Limb (tissue), 2 donors: ENCODE results near the gene MTG1.
A peak's percentile ranks its signal among the peaks of the same experiment; 100 is the strongest.
"Not testable (repeated sequence)": the region's sequence is repeated elsewhere in the genome, so short reads cannot be mapped to it uniquely, and the experiment has no call there.

Experiments
- DNase-seq, 2 donors: peaks; one replicate each; pipeline ENCODE4 v3.0.0-alpha.2; 2016; ENCODE audit errors: extremely low spot score in 2 of 2

MTG1 gene

DNA sequence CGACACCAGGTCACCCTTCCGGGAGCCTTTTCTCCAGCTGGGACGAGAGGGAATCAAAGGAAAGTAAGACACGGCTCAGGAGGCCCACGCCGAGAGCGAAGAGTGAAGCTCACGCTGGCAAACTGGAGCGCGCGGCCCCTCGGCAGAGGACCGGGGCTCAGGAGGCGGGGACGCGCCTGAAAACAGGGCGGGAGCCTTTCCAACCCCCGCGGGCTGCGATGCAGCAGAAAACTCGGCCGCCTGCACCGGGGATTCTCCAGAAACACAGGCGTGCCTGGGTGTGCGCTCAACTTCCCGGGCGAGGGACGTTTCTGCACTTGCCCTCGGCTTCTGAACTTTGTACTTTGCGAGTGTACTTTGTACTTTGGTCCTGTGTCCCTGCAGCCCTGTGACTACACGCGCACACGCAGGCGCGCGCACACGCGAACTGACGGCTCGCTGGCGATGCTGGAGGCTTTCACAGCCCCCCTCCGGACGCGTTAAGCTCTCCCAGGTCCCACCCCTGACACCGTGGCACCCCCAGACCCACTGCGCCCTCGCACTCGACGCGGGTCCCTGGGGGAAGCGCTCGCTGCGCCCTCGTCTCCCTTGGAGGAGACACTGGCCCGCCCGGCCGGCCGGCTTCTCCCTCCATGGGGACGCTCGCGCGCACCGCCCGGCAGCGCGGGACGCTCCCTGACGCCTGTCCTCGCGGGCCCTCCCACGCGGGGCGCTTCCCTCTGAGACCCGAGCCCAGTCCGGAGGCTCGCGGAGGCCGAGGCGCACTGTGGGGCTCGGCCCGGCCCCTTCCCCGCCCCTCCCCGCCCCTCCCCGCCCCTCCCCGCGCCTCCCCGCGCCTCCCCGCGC is 15.5 kb upstream of the MTG1 start:
- peak; percentile 58 to 80 for DNase-seq

DNA sequence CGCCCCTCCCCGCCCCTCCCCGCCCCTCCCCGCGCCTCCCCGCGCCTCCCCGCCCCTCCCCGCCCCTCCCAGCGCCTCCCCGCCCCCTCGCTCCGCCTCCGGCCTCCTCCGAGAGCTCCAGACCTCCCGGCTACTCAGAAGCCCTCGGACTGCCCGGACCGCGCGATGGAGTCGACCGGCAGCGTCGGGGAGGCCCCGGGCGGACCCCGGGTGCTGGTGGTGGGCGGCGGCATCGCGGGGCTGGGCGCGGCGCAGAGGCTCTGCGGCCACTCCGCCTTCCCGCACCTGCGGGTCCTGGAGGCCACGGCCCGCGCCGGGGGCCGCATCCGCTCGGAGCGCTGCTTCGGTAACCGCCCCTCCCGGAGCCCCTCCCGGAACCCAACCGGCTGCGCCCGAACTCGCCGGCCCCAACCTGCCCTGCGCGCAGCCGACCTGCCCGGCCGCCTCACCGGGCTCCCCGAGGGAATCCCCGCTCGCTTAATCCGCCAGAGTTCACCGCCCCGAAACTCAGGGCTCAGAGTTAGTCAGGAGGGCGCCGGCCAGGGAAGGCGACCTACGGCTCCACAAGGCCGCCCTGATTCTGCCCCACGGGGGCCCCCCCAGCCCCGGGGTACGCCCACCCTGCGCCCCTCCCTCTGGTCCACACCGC is 14.7 kb upstream of the MTG1 start, which contains the start of gene PAOX:
Gene PAOX, plus strand, starts transcription at position 111 of the 649 bp plus-strand sequence. Its CDS starts 55 bp downstream, at position 166.
- peak in 1 of 2 donors; percentile 77 for DNase-seq

DNA sequence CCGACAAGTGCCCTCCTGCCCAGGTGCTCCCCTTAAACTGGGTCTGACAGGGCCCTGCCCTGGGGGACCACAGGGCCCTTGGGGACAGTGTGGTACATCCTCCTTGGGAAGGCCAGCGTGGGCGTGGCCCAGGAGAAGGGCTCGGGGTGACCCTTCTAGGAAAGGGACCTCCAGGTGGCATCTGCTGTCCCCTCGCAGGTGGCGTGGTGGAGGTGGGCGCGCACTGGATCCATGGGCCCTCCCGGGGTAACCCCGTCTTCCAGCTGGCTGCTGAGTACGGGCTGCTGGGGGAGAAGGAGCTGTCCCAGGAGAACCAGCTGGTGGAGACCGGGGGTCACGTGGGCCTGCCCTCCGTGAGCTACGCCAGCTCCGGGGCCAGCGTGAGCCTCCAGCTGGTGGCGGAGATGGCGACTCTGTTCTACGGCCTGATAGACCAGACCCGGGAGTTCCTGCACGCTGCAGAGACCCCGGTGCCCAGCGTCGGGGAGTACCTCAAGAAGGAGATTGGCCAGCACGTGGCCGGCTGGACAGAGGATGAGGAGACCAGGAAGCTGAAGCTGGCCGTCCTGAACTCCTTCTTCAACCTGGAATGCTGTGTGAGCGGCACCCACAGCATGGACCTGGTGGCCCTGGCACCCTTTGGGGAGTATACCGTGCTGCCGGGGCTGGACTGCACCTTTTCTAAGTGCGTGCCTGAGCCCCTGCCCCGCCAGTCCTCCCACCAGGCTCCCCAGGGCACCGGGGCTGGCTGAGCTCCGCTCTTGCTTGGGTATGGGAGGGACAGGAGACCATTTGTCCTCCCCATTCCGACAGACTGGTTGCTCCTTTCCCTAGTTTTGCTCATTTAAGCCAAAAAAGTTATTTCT is 13.9 kb upstream of the MTG1 start:
- no peak for DNase-seq

DNA sequence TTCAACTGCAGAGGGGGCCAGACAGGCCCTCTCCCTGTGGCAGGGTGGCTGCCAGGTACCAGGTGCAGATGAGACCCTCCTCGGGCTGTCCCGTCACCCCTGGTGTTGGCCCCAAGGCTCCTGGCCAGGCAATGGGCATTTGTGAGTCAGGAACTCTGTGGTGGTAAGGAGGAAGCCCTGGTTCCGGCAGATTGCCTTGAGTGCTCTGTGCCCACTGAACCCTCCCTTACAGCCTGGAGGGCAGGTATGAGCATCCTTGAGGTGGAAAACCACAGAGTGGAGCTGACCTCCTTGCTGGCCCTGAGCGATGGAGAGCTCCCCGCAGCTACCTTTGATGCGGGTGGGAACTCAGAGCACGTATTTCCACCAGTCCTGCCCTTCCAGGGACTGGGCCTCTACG is 12.9 kb upstream of the MTG1 start:
- DNase-seq: no peak

DNA sequence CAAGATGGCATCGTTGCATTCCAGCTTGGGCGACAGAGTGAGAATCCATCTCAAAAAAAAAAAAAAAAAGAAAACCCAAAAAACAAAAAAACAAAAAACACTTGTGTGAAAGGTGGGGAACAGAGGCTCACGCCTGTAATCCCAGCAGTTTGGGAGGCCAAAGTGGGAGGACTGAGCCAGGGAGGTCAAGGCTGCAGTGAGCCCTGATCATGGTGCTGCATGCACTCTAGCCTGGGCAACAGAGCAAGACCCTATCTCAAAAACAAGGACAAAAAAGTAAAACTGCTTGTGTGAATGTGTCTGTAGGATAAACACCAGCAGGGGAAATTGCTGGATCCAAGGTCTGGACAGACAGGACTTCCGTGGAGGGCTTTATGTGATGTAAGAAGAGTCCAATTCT is 10.4 kb upstream of the MTG1 start:
- no peak for DNase-seq

DNA sequence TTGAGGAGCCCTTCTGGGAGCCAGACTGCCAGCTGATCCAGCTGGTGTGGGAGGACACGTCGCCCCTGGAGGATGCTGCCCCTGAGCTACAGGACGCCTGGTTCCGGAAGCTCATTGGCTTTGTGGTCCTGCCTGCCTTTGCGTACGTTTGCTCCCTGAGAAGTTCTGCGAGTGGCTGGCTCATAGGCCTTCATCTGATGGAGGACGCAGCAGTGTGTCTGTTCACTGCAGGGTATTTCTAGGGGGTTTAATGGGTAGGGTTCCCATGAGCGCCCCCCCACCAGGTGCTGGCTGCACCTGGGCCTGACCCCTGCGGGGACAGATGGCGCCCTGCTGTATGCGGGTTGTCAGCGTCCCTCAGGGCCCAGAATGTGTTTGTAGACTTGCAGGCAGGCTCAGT is 9.9 kb upstream of the MTG1 start:
- DNase-seq: no peak

DNA sequence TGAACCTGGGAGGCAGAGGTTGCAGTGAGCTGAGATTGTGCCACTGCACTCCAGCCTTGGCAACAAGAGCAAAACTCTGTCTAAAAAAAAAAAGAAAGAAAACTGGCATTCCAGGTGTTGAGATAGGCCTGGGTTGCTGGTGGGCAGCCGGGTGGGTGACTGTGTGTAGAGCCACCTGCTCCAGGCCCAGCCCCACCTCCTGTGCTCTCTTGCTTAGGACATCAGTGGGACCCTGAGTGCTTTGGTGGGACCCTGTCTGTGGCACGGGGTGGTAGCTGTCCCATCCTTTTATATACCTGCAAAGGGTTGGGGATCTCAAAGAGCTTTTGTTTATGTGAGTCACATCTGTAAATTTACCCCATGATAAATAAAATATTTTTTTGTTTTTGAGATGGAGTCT is 8.7 kb upstream of the MTG1 start:
- DNase-seq: no peak

DNA sequence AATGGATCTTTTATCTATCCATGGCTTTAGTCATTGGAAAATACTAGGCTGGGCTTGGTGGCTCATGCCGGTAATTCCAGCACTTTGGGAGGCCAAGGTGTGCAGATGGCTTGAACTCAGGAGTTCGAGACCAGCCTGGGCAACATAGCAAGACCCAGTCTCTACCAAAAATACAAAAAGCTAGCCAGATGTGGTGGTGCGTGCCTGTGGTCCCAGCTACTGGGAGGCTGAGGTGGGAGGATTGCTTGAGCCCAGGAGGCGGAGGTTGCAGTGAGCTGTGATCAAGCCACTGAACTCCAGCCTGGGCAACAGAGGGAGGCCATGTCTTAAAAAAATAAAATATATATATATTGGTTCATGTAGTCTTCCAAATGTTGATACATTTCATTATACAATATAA is 7.0 kb upstream of the MTG1 start:
- DNase-seq: not testable (repeated sequence)

DNA sequence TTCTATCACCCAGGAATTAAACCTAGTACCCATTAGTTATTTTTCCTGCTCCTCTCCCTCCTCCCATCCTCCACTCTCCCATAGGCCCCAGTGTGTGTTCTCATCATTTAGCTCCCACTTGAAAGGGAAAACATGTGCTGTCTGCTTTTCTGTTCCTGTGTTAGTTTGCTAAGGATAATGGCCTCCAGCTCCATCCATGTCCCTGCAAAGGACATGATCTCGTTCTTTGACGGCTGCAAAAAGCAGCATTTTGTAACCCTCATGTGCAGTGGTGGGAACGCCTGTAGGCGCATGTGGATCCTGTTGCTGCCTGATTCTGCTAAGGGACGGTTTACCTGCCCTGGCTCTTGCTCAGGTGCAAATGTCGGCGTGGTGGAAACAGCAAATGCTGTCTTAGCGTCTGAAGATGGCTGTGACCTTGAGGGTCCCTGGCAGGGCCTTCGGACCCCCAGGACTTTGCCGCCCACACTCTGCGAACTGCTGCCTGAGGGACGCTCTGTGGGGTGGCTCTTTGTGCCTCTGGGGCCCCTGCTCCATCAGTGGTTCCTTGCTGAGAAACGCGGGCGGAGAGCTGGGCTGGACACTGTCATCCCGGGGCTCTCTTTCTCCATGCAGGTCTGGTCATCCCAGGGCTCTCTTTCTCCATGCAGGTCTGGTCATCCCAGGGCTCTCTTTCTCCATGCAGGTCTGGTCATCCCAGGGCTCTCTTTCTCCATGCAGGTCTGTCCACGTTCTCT is 5.6 kb upstream of the MTG1 start:
- no peak for DNase-seq

DNA sequence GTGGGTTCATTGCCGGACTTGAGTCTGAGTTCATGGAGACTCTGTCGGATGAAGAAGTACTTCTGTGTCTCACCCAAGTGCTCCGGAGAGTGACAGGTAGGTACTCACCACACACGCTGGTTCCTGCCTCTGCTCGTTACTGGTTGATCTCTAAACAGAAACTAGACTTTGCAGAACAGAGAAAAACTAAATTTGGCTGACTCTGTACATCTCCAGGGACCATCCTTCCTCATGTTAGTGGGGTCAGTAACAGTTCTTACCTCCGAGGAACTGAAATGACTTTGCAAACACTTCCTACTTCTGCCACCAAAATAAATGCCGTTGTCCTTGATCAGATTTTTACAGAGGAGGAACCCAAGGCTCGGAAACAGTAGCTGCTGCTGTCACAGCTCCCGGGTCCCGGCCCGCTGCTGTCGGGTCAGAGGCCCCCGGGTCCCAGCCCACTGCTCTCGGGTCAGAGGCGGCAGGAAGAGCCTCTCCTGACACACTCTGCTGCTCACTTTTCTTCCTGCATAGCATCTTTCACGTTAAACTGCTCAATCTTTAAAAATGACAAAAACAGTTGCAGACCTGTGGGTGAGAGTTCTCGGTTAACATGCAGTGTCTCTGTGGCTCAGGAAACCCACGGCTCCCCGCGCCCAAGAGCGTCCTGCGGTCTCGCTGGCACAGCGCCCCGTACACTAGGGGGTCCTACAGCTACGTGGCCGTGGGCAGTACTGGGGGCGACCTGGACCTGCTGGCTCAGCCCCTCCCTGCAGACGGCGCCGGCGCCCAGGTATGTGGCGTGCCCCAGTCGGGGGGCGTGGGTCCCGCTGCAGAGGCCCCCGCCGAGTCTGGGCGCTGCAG is 4.8 kb upstream of the MTG1 start:
- DNase-seq: no peak

DNA sequence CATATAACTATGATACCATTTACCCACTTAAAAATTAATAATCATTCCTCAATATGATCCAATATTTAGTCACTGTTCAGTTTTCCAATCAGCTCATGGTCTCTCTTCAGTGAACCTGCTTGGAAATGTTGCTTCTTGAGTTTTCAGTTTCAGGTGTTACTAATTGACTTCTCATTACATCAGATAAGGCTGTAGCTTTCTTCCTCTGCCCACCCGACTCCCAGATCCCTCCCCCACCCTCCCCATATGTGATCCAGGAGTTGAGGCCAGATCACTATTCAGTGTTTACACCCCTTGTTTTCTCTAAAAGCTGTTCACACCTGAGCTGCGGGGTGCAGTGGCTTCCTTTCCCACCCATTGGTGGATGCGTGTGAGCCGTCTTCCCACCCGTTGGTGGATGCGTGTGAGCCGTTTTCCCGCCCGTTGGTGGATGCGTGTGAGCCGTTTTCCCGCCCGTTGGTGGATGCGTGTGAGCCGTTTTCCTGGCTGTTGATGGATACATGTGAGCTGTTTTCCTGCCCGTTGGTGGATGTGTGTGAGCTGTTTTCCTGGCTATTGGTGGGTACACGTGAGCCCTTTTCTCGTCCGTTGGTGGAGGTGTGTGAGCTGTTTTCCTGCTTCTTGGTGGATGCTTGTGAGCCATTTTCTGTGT is 3.2 kb upstream of the MTG1 start:
- DNase-seq: no peak

DNA sequence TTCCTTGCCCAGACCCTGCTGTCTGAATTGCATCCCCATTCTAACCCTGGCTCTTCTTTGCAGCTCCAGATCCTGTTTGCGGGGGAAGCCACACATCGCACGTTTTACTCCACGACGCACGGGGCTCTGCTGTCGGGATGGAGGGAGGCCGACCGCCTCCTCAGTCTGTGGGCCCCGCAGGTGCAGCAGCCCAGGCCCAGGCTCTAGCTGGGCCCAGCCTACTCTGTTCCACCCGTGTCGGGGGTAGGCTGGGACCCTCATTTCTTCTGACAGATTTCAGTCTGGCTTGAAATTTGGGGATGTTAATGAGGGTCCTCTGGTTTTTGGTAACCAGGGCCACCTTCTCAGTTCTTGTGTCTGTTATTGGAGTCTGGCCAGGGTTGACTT is 2.7 kb upstream of the MTG1 start:
- DNase-seq: no peak

DNA sequence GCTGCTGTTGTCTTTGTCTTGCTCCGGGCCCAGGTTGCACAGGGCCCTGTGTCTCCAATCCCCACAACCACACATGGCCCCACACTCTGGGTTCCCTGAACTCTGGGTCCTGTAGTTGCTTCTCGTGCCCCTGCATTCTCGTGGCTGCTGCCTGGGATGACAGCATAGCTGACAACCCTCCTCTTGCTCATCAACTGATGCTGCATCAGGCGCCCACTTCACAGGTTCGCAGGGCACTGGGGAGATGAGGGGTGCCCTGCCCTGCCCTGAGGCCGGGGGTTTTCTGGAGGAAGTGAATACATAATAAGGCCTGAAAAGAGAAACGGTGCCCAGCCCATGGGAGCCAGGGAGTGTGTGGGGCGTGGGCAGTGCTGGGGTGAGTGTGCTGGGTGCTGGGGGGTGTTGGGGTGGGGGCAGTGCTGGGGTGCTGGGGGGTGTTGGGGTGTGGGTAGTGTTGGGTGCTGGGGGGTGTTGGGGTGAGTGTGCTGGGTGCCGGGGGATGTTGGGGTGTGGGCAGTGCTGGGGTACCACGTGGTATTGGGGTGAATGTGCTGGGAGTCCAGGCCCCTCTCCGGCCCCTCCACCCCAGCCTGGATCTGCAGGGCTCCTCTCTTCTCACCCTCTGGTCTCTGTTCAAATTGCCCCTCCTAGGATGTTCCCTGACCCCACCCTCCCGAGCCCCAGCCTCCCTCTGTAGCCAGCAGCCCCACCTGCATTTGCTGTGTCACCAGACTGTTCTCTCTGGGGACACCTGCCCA is 2.0 kb upstream of the MTG1 start:
- DNase-seq: no peak

DNA sequence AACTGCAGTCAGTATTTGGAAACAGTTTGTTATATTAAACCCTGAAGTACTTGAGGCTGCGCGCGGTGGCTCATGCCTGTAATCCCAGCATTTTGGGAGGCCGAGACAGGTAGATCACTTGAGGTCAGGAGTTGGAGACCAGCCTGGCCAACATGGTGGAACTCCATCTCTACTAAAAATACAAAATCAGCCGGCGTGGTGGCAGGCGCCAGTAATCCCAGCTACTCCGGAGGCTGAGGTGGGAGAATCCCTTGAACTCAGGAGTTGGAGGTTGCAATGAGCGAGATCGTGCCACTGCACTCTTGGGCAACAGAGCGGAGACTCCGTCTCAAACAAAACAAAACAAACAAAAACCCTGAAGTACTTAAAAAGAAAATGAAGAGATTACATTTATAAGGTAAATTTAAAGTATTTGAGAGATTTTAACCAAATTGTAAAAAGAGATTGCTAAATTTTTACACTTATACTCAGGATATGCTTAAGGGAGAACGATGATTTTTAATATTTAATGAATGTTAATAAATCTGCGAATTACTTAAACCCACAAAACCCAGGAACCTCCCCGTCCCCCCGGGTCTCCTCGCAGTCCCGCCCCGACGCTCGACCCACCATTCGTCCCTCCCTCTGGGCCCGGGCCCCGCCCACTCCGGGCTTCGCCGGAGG is 425 bp upstream of the MTG1 start:
- DNase-seq: no peak

DNA sequence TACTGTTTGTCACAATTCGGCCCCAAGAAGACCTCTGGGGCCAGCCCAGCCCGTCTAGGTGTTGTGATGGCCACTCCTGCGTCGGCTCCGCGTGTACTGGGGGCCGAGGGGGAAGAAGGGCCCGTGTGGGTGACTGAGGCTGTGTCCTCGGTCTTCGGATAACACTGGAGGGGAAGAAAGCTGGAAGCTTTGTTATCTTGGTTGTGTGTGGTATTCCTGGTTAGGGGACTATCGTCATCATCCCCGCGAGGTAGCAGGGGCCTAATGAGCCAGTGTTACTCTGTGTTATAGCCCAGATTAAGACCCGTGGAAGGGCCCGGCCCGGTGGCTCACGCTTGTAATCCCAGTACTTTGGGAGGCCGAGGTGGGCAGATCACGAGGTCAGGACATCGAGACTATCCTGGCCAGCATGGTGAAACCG is 854 bp downstream of the MTG1 start:
- DNase-seq: no peak

DNA sequence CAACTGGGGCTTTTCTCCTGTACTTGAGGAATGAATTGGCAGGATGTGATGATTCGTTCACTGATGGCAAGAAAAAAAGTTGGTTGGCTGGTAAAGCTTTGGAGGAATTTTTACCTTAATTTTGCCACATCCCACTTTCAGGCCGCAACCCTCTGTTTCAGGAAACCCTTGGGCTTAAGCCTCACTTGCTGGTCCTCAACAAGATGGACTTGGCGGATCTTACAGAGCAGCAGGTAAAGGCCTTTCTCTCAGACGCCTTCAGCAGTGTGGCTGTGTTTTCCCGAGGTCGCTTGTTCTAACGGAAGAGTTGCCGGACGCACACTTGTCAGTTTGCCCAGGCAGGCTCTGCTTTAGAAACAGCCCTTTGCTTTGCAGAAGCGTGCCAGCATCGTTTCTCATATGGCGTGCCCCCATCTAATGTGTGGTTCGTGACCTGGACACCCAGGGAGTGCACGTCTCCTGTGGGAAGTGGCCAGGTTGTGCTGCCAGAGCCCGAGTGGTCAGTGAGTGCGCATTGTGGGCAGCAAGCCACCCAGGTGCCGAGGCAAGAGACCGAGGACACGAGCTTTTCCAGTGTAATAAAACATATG is 2.2 kb downstream of the MTG1 start:
- DNase-seq: no peak

DNA sequence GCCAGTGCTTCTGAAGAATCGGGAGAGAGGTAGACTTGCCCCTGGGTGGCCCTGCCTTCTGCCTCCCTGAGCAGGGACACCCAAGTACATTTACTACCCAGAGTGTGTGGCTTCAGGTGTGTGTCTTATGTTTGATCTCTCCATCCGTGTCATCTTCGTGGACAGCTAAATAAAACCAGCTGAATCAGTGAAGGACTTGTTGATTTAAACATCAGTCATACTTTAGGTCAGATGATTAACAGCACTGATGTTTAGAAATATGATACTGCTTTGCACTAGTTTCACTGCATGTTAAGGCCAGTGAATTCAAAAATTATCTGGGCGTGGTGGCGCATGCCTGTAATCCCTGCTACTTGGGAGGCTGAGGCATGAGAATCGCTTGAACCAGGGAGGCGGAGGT is 4.0 kb downstream of the MTG1 start:
- DNase-seq: no peak

DNA sequence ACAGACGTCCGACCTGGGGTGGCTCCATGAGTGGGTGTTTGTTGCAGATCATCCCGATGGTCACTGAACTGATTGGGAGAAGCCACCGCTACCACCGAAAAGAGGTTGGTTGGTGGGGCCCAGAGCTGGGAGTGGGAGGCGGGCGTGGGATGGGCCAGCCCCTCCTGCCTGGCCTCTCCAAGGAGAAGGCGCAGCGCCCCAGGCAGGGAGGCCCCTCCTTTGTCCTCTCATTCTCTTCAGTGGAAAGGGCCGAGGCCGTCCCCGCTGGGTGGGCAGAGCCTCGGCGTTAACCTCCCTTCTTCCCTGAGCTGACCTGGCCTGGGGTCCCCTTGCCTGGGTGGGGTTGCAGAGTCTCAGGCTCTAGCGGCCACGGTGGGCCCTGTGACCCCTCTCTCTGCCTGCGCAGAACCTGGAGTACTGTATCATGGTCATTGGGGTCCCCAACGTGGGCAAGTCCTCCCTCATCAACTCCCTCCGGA is 5.2 kb downstream of the MTG1 start:
- no peak for DNase-seq
